ENCODE results near the gene PHACTR4.
"Not testable (repeated sequence)": the region's sequence is repeated elsewhere in the genome, so short reads cannot be mapped to it uniquely, and the experiment has no call there.

PHACTR4 gene

DNA sequence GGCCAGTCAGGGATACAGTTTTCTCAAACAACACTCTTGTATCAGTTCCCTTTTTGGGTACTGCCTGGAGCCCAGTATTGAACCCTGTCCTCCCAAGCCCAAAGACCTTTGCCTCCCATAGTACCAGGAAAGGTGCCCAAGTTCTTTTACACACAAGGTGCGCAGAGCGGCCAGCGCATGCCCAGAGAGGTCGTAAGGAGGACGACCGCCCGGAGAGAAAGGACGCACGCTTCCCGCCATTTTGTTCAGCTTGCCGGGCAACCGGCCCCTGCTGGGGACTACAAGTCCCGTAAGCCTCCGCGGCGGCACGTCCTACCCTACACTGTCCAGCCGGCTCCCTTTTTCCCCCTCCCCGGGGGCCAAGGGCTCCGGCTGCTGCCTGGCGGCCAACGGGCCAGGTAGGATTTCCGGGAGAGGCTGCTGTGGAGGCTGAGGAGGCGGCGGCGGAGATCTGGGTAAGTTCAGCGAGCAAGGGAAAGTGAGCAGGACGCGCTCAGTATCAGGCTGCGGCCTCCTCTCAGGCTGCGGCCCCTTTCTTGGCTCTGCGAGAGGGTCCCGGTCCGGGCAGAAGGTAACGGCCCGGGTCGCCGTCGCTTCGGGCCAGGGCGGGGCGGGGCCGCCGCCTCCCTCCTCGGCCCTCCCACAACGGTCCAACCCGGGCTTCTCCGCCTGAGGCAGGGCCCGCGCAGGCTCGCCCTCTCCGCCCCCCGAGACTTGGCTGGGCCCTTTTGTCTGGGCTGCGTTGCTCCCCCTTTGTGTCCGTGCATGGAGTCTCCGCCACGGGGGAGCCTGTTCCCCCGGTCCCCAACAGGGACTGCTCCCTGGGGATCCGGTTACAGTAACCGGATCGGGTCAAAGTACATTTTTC is at the start of gene PHACTR4:
Gene PHACTR4 (plus strand): TSS at position 370 of the 868 bp plus-strand sequence. CDS start 37,708 bp downstream, outside the sequence.
- in situ Hi-C loops (cut with MboI; ENCODE audit: low sequenced_read_pairs) = no loop called here

DNA sequence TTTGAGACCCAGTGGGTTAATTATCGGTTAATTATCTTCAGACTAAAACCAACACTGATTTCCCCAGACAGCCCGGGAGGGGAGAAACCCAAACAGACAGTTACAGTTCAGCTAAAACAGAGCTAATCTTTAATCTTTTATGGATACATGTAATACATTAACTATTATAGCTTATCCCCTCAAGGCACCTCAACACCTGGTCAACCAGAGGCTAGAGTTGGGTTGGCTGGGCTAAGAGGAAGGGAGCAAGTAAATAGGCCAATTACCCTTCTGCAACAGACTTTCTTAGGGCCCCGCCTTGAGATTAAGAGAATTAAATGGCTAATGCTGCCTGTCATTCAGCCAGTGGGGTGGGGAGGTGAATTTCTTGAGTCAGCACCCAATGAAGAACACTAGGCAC is 47.3 kb upstream of the PHACTR4 start:
- in situ Hi-C loops (cut with MboI; ENCODE audit: low sequenced_read_pairs) = no loop called here

DNA sequence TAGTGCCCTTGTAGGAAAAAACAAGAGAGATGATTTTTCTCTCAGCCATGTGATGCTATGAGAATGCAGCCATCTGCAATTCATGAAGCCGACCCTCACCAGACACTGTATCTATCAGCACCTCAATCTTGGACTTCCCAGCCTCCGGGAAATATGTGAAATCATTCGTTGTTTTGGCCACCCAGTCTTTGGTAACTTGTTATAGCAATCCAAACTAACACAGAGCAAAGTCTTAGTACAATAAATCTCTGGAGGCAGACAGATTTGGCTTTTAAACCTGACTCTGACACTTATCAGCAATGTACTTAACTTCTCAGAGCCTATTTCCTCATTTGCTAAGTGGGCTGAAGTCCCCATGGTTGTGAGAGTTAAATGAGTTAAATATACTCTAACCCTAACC is 45.8 kb upstream of the PHACTR4 start:
- in situ Hi-C loops (cut with MboI; ENCODE audit: low sequenced_read_pairs) = no loop called here

DNA sequence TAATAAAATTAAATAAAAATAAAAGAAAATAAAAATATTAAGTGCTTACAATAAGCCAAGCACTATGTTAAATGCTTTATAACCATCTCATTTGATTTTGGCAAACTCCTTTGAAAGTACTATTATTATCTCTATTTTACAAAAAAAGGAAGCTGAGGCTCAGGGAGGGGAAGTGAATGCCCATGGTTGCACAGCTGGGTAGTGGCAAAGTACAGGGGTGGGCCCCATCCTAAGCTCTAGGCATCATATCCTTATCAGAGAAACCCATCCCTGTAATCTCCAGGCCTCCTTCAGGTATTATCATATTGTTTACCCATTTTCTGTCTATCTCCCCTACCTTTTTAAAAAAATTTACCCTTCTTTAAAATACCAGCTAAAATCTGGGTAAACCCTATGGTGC is 43.0 kb upstream of the PHACTR4 start:
- in situ Hi-C loops (cut with MboI; ENCODE audit: low sequenced_read_pairs) = no loop called here

DNA sequence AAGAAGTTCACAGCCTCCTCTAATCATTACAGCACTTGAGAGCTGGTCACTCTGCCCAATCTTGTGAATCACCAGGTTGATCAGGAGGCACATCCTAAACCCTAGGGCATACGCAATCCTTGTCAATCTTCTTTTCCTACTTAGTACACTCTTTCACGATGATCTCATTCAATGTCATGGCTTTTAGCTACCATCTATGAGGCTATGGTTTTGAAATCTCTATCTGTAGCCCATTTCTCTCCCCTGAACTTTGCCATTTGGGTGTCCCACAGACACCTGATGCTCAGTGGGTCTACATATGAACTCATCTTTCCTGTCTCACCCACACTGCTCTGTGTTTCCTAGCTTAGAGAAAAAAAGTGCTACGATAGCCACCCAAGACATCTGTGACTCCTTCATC is 42.6 kb upstream of the PHACTR4 start:
- in situ Hi-C loops (cut with MboI; ENCODE audit: low sequenced_read_pairs) = no loop called here

DNA sequence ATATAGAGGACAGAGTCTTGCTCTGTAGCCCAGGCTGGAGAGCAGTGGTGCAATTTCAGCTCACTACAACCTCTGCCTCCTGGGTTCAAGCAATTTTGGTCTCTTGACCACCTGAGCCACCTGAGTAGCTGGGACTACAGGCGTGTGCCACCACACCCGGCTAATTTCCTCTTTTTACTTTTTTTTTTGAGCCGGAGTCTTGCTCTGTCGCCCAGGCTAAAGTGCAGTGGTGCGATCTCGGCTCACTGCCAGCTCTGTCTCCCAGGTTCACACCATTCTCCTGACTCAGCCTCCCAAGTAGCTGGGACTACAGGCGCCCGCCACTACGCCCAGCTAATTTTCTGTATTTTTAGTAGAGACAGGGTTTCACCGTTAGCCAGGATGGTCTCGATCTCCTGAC is 42.1 kb upstream of the PHACTR4 start:
- in situ Hi-C loops (cut with MboI; ENCODE audit: low sequenced_read_pairs) = not testable (repeated sequence)

DNA sequence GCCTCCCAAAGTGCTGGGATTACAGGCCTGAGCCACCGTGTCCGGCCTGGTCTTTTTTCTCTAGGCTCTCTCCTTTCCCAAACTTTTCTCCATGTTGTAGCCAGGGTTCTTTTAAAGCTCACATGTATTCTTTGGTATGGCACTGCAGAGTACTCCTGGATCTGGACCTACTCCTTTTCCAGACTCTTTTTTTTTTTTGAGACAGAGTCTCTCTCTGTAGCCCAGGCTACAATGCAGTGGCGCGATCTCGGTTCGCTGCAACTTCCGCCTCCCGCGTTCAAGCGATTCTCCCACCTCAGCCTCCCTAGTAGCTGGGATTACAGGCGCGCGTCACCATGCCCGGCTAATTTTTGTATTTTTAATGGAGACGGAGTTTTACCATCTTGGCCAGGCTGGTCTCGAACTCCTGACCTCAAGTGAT is 41.3 kb upstream of the PHACTR4 start:
- in situ Hi-C loops (cut with MboI; ENCODE audit: low sequenced_read_pairs) = no loop called here

DNA sequence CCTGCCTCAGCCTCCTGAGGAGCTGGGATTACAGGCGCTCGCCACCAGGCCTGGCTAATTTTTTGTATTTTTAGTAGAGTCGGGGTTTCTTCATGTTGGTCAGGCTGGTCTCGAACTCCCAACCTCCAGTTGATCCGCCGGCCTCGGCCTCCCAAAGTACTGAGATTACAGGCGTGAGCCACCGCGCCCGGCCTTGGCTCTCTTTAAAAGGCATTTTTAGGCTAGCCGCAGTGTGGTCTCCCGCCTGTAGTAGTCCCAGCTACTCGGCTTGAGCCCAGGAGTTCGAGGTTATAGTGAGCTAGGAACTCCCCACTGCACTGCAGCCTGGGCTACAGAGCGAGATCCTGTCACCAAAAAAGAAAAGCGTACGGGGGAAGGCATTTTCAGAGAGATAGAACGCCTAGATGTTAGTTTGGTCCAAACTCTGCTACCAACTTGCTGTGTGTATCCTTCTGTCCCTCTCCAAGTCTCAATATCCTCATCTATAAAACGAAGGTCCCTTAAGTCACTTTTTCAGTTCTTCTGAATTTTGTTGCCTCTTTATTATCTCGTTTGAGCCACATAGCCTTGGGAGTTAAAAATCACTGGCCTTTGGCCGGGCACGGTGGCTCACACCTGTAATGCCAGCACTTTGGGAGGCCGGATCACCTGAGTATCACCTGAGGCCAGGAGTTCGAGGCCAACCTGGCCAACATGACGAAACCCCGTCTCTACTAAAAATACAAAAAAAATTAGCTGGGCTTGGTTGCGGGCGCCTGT is 40.0 kb upstream of the PHACTR4 start:
- in situ Hi-C loops (cut with MboI; ENCODE audit: low sequenced_read_pairs) = no loop called here

DNA sequence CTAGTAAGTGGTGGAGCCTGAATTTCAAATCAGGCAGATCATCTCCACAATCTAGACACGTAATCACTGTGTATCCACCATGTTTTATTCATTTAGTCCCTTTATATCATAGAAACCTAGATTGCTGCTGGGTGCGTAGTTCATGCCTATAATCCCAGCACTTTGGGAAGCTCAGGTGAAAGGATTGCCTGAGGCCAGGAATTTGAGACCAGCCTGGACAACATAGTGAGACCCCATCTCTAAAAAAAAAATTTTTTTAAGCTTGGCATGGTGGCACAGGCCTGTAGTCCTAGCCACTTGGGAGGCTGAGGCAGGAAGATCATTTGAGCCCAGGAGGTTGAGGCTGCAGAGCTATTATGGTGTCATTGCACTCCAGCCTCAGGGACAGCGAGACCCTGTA is 30.6 kb upstream of the PHACTR4 start:
- in situ Hi-C loops (cut with MboI; ENCODE audit: low sequenced_read_pairs) = no loop called here

DNA sequence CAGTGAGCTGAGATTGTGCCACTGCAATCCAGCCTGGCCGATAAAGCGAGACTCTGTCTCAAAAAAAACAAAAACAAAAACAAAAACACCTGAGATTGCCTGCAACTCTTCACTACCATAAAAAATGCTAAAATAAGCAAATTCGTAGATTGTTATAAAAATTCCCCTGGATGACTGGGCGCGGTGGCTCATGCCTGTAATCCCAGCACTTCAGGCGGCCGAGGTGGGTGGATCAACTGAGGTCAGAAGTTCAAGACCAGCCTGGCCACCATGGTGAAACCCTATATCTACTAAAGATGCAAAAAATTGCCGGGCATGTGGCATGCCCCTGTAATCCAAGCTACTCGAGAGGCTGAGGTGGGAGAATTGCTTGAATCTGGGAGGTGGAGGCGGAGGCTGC is 30.0 kb upstream of the PHACTR4 start:
- in situ Hi-C loops (cut with MboI; ENCODE audit: low sequenced_read_pairs) = no loop called here

DNA sequence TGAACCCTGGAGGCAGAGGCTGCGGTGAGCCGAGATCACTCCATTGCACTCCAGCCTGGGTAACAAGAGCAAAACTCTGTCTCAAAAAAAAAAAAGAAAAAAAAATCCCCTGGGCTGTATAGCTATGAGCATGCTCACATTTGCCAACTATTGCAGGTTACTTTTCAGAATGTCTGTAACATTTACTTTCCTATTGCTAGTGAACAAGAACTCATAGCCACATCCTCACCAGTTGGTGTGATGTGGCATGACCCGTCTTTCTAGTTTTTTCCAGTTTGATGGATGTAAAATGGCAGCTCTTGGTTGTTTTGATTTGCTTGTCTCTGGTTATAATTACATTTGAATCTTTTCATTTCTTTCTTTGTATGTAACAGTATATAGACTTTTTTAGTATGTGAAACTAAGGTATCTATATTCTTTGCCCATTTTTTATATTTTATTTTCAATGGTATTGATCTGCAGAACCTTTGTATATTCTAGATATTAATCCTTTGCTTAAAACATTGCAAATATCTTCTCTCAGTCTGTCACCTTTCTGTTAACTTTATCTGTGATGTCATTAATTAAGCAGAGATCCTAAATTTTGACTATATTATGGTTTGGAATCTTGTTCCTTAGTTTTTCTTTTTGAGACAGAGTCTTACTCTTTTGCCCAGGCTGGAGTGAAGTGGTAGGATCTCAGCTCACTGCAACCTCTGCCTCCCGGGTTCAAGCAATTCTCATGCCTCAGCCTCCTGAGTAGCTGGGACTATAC is 29.1 kb upstream of the PHACTR4 start:
- in situ Hi-C loops (cut with MboI; ENCODE audit: low sequenced_read_pairs) = no loop called here

DNA sequence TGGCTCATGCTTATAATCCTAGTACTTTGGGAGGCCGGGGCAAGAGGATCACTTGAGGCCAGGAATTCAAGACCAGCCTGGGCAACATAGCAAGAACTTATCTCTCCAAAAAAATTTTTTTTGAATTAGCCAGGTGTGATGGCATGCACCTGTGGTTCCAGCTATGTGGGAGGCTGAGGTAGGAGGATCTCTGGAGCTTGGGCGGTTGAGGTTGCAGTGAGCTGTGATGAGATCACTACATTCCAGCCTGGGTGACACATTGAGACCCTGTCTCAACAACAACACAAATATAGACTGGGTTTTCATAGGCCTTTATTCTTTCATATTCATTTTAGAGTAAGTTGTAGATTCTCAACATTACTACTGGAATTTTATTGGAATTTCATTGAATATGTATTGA is 27.9 kb upstream of the PHACTR4 start:
- in situ Hi-C loops (cut with MboI; ENCODE audit: low sequenced_read_pairs) = no loop called here

DNA sequence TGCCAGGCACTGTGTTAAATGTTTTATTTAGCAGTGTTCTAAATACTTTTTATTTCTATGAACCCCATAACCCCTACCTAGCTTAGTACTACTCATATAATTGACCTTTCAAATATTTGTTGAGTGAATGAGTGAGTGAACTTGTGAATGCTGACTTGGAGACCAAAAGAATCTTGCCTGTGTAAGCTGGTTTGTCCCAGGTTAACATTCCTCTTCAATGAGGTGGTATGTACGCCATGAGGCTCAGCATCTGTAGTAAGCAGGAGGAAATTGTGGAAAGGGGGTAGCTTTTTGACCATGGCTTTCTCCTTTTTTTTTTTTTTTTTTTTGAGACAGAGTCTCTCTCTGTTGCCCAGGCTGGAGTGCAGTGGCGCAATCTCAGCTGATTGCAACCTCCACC is 26.1 kb upstream of the PHACTR4 start:
- in situ Hi-C loops (cut with MboI; ENCODE audit: low sequenced_read_pairs) = no loop called here

DNA sequence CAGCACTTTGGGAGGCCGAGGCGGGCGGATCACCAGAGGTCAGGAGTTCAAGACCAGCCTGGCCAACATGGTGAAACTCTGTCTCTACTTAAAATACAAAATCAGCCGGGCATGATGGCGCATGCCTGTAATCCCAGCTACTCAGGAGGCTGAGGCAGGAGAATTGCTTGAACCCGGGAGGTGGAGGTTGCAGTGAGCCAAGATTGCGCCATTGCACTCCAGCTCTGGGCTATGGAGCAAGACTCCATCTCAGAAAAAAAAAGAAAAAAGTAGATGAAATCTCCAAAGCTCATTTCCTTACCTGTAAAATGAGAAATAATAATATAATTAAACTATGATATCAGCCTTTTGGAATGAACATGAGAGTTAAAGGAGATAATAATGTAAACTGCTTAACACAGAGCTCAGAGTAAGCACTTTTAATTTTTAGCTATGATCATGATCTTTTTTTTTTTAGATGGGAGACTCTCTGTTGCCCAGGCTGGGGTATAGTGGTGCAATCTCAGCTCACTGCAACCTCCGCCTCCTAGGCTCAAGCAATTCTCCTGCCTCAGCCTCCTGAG is 16.2 kb upstream of the PHACTR4 start:
- in situ Hi-C loops (cut with MboI; ENCODE audit: low sequenced_read_pairs) = not testable (repeated sequence)

DNA sequence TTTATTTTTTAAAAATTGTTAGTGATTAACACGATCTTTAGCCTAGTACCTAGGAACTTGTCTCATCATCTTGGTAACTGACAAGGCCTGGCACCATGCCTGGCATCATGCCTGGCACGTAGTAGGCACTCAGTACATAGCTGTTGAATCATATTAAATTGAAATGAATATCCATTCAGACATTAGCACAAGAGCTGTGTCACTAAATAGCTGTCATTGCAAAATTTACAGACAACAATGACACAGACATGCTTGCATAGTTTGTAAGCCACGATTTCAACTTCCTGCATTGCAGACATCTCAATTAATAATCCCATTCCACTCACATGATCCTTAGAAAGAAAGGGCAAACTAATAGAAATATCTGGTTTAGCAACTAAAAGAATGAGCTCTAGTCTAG is 15.4 kb upstream of the PHACTR4 start:
- in situ Hi-C loops (cut with MboI; ENCODE audit: low sequenced_read_pairs) = no loop called here

DNA sequence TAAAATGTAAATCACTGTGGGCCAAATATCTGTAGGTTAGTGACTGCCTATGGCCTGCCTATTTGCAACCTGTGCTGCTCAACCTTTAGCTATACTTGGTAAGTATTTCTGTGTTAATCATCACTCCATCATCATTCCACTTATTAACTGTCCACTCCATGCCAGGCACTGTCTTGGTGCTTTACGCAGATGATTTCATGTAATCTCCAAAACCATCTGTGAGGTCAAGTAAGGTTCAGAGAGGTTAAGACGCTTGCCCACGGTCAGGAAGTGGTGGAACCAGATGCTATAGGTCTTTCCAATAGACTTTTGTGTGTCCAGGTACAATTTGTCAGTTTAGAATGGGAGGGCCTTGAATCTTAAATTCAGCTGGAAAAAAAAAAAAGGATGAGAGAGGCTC is 10.8 kb upstream of the PHACTR4 start:
- in situ Hi-C loops (cut with MboI; ENCODE audit: low sequenced_read_pairs) = no loop called here

DNA sequence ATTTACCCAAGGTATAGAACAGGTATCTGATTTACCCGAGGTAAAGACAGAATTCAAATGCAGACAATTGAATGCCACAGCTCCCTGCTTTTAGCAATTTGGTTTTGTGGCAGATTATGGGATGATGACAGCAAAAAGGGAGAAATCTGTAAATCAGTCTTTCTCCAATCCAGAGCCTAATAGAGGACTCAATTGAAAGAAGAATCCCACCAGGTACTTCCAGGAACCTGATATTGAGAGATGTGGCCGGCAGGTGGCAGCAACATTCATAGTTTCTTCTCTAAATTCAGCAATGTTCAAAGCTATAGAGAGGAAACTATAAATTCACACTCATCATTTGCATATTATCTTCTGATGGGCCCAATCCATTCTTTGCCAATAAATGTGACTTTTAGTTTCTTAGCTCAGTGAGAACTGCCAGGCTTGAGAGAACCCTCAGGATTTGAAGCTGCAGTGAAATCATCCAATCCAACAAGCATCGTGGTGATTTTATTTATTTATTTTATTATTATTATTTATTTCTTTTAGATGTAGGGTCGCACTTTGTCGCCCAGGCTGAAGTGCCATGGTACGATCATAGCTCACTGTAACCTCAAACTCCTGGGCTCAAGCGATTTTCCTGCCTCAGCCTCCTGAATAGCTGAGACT is 9.8 kb upstream of the PHACTR4 start:
- in situ Hi-C loops (cut with MboI; ENCODE audit: low sequenced_read_pairs) = no loop called here

DNA sequence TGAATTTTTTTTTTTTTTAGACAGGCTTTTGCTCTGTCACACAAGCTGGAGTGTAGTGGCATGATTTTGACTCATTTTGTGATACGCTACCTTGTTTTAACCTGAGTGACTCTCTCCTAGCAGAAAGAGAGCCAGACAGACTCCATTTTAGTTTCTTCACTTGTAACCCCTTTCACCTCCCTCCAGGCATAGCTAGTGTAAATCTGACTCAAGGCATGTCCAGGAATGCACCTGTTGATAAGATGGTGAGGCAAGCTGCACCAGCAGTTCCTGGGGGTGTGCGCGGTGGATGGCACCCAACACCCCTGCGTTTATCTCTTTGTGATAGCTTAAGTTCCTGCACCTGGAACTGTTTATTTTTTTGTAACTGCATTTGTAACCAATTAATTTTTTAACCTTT is 4.7 kb upstream of the PHACTR4 start:
- in situ Hi-C loops (cut with MboI; ENCODE audit: low sequenced_read_pairs) = no loop called here

DNA sequence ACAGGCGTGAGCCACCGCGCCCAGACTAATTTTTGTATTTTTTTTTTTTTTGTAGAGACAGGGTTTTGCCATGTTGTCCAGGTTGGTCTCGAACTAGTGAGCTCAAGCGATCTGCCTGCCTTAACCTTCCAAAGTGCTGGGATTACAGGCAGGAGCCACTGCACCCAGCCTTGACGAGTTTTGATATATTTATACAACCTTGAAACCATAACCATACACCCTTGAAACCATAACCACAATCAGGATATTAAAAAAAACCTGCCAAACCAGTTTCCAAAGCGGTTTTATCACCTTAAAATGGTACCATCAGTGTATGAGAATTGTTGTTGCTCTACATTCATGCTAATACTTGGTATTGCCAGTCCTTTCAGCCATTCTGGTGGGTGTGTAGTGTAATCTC is 3.7 kb upstream of the PHACTR4 start:
- in situ Hi-C loops (cut with MboI; ENCODE audit: low sequenced_read_pairs) = no loop called here

DNA sequence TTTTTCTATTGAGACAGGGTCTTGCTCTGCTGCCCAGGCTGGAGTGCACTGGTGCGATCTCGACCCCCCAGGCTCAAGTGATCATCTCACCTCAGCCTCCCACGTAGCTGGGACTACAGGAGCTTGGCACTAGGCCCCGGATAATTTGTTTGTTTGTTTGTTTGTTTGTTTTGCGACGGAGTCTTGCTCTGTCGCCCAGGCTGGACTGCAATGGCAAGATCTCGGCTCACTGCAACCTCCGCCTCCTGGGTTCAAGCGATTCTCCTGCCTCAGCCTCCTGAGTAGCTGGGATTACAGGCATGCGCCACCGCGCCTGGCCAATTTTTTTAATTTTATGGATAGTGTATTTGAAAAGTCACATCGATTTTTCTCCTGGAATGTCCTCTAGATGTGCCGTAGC is 932 bp upstream of the PHACTR4 start:
- in situ Hi-C loops (cut with MboI; ENCODE audit: low sequenced_read_pairs) = not testable (repeated sequence)

Data from HL-60/S4 (cell line).